Stimulated activated CD4-positive, alpha-beta T cell treated with anti-CD3 and anti-CD28 coated beads, Interleukin-1b, Interleukin-23, amount 100 ng/mL, for 24 hours (primary cell): ENCODE results near the gene SGMS1.

Experiments used
- DNase-seq, 4 experiments: peaks; one replicate each; pipeline ENCODE4 v3.0.0-alpha.2; 2020; ENCODE audit warnings: low read depth in 4 of 4, low spot score in 1 of 4

The SGMS1 gene

GRCh38 chr10:50316174-50316573 lies 307.6 kb downstream of the SGMS1 start:
- no peak for DNase-seq

- no peak for DNase-seq
Measured at GRCh38 chr10:50315424-50315823, 308.3 kb downstream of the SGMS1 start.

DNA sequence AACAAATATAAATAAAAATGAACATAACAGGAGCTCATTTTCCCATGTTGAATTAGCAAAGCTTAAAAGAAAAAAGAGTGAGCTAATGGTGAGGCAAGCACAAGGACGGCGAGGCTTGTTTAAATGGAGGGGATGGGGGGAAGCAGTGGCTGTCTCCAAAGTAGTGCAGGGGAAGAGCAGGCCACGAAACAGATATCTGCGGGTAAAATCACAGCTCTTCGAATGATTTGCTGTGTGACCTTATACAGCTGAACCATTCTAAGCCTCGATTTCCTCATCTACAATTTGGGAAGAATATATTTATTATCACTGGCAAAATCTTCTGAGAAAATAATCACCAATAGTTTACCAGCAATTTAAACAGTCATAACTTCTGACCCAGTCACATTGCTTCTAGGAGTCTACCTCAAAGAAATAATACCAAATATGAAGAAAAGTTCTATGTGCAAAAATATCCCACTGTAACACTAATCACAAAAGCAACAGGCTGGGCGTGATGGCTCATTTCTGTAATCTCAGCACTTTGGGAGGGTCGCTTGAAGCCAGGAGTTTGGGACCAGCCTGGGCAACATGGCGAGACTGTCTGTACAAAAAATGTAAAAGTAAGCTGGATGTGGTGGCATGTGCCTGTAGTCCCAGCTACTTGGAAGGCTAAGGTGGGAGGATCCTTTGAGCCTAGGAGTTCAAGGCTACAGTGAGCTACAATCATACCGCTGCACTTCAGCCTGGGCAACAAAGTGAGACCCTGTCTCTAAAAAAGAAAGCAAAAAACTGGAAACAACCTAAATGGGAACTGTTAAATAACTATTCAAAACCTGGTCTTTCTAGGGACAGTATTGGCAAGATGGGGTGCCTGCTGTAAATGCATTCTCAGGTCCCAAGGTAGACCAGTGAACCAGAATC lies 309.3 kb downstream of the SGMS1 start:
- DNase-seq, result no peak

DNA sequence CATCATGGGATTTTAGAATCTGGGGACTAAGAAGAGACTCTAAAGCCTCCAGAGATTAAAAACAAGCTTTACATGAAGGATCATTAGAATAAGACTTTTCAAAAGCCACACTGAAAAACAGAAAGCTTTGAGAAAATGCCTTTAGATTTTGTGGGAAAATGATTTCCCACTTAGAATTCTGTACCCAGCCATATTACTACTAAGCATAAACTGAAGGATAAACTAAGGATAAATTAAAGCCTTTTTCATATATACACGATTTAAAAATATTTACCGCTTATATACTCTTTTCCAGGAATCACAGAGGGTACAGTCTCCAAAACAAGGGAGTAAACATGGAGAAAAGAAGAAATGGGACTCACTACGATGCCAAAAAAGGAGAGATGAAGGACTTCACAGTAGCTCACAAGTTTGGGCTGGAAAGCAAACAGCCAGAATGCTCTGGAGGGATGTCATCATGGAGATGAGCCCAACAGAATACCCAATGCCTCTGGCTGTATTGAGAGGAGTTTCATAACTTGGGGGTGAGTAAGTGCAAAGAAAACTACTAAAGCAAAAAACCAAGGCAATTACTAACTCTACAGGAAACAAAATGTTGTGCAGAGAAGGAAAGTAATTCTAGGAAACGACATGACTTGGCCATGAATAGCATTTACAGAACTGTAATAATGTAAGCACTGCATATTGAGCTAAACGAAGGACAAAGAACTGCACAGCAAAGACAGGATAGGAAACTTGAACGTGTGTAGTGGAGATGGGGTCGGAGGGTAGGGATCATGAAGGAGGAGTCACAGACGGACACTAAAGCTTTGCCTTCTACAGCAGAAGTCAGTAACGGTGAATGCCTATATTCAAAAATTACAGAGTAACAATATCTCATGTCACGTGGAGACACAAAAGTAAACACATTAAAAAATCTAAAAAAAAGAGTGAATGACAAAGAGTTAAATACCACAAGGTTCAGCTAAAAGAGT lies 311.0 kb downstream of the SGMS1 start:
- no peak for DNase-seq

DNA sequence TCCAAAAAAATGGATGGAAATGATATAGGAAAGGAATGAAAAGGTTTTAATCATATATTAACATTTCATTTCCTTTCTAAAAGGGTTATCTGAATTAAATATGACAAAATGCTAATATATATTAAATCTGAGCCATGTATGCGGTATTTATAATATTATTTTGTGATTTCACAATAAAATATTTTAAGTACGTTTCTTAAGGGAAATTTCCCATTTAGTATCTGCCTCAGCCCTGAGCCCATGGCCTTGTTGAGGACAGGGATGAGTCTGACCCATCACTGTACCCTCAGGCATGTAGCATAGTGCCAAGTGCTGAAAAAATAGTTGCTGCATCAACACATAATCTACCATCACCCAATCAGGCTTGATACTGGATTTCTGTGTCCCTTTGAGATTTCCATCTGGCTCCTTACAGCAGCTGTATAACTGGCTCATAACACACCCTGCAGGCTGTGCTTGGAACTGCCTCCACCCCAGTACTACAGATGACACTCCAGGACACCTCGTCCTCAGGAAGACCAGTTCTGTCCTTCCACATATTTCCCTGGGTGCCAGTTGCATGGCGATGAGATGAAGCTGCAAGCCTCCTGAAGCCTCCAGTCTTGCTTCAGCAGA lies 313.1 kb downstream of the SGMS1 start:
- DNase-seq, result peak in 1 of 4 experiments; percentile 6

DNA sequence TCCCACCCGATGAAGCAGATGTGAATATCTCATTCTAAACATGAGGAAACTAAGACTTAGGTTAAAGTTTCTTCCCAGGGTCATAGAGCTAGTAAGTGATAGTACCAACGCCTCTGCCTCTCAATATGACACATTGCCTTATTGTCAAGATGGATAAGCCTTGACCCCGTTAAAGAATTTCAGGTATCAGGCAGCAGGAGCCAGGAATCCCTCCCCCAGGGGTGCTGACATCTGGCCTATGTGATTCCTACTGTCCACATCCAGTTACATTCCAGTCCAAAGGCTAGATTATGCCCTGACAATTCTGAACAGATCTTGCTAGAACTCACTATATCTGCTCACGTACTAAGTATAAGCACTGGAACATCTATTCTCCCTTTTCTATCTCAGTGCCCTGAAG lies 314.4 kb downstream of the SGMS1 start:
- no peak for DNase-seq

DNA sequence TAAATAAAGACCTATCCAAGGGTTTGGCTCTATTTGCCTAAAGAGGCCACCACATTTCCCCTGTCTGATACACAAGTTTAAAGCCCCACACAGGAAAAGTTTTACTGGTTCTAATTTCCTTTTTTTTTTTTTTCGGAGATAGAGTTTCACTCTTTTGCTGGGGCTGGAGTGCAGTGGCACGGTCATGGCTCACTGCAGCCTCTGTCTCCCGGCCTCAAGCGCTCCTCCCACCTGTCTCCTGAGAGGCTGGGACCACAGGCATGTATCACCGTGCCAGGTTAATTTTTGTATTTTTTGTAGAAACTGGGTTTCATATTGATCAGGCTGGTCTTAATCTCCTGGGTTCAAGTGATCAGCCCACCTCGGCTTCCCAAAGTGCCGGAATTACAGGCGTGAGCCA lies 319.1 kb downstream of the SGMS1 start:
- DNase-seq, result no peak

DNA sequence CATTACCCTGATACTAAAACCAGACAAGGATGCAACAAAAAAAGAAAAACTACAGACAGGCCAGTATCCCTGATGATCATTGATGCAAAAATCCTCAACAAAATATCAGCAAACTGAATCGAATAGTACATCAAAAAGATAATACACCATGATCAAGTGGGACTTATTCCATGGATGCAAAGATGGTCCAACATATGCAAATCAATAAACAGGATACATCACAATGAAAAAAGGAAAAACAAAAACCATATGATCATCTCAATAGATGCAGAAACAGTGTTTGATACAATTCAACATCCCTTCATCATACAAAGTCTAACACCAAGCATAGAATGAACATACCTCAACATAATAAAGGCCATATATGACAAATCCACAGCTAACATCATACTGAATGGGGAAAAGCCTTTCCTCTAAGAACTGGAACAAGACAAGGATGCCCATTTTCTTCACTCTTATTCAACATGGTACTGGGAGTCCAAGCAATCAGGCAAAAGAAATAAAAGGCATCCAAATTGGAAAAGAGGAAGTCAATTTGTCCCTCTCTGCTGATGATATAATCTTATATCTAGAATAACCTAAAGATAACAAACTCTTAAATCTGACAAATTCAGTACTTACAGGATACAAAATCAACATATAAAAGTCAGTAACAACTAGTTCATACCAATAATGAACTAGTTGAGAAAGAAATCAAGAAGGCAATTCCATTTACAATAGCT lies 323.6 kb downstream of the SGMS1 start:
- DNase-seq, result no peak

DNA sequence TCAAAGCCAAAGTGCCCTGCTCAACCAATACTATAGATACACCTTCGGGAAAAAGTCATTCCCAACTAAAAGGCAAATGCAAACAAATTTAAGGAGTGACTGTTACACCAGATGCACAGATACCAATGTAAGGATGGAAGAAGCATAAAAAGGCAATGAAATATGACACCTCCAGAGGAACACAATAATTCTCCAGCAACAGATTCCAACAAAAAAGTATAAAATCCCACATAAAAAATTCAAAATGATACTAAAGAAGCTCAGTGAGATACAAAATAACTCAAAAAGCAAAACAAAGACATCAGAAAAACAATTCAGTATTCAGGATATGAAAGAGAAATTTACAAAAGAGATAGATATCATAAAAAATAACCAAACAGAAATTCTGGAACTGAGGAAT lies 328.4 kb downstream of the SGMS1 start:
- DNase-seq, result no peak

DNA sequence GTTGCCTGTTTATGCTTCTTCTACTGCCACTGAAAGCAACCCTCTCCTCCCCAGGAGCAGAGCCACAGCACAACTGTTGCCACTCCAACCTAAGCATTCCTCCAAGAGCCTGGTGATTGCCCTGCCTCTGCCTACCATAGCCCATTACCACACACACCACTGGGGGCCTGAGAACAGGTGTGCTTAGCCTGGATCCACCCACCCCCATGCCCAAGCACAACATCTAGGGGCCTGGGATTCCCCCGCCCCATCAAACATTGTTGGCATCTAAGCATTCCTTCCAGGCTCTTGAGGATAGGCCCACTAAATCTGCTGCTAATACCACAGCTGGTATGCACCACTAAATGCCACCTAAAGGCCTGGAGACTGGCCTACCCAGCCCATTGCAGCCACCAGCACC lies 329.2 kb downstream of the SGMS1 start:
- DNase-seq, result no peak

DNA sequence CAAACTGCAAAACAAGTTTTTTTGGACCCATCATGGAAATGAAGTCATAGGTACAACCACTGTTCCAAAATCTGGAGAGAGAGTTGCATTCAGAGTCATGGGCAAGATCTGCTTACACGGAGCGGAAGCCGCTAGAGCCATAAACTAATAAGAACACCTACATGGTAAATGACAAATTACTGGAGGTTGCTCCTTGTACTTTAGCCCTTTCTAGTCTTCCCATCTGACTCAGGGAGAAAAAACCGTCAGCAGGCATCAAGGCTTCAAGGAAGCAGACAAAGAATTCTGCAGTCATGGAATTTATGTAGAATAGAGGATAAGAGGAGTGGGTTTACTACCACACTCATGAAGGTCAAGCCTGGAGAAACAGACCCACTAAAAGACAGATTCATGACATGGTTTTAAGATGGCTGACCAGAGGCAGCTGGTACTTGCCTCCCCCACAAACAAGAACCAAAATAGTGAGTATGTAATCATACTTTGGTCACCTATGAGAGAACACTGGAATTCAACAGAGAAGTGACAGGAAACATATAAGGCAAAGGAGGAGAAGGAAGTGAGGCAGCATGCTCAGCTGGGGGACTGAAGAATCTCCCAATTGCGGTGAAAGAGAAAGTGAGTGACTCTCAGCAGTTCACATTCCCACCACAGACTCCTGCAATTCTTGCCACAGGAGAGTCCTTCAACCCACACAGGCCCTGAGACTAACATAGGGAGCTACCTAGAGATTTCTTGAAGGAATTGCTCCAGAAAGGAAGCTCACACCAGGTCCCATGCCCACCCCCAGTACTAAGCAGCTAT lies 330.0 kb downstream of the SGMS1 start:
- DNase-seq, result no peak

GRCh38 chr10:50291261-50291850 lies 332.4 kb downstream of the SGMS1 start:
- DNase-seq, result no peak

DNA sequence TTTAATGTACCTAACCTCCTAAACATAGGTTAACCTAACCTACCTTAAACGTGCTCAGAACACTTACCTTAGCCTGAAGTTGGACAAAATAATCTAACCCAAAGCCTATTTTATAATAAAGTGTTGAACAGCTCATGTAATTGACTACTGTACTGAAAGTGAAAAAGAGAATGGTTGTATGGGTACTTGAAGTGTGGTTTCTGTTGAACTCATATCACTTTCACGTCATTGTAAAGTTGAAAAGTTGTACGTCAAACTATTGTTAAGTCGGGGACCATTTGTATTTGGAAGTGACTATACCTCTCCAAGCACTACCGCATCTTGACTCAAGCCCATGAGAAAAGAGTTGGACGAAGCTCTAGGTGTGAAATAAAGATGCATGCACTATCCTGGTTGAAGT lies 334.6 kb downstream of the SGMS1 start:
- no peak for DNase-seq

DNA sequence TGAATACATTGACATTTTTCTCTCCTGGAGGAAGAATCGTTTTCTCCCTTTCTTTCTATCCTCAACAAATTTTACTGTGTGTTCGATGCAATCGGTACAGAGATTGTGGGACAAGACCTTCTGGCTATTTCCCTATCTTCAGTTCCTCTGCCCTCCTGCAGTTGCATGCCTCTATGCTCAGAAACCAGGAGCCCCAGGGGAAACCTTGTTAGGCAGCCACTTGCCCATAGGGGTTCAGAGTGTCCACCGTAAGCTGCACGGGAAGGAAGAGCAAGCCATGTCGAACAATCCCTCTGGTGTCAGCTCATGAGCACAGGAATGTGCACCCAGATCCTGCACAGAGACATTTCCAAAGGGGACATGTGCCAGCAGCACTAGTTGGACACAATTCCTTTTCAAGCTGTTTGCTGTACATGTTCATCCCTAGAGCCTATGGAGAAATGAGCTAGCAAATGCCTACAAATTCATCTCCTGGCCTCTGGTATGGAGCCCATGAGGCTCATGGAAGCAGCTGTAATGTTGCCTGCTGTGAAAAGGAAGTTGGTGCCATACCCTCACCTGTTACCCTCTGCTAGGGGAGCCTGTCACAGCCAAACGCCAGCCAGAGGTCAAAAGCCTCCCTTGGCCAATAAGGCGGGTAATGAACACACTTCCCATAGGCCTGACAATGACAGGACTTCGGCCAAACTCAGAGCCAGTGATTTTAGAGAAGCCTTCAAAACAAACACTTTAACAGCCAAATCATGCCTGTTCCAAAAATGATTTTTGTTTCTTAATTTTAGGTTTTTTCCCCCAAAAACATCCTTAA lies 336.6 kb downstream of the SGMS1 start:
- DNase-seq, result no peak

- DNase-seq, result no peak
Measured at GRCh38 chr10:50286517-50286916, 337.2 kb downstream of the SGMS1 start.

GRCh38 chr10:50281967-50282522 lies 341.7 kb downstream of the SGMS1 start:
- no peak for DNase-seq

GRCh38 chr10:50281210-50281966 lies 342.4 kb downstream of the SGMS1 start:
- no peak for DNase-seq
